Hypothalamus (tissue), 51 donors: ENCODE measurements around the gene ANKRD22.
"Not testable (repeated sequence)": the region's sequence is repeated elsewhere in the genome, so short reads cannot be mapped to it uniquely, and the experiment has no call there.

ENCODE experiments used
- DNase-seq, 51 donors: peaks; one replicate each; lab custom pipeline; 2025; lab: John Stamatoyannopoulos, UW

ANKRD22 gene

DNA sequence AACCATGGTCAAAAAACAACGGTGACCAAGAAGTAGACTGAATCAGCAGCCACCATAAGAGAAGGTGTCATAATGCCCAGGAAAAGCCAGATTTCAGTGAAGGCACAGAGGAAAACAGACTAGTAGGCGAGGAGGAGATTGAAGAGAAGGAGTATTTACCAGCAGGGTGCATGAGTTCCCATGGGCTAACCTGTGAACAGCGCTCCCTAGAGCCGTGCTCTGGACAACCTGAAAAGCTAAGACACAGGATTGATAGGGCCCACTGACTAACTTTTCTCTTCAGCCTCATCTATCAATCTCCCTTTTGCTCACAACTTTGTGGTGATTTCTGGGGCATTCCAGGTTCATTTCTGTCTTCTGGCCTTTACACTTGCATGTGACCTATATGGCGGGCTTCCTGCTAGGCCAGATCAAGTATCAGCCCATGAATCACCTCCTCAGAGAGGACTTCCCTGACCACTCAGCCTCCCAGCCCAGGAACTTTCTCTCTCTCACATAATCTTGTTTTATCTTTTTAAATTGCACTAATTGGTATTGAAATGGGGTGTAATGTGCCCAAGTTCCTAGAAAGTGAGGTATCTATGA, 12.8 kb downstream of the ANKRD22 start:
- no peak for DNase-seq

DNA sequence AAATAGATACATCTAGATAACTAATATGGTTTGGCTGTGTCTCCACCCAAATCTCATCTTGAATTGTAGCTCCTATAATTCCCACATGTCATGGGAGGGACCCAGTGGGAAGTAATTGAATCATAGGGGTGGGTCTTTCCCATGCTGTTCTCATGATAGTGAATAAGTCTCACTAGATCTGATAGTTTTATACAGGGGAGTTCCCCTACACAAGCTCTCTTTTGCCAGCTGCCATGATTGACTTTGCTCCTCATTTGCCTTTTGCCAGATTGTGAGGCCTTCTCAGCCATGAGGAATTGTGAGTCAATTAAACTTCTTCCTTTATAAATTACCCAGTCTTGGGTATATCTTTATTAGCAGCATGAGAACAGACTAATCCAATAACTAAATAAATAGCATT, 14.0 kb downstream of the ANKRD22 start:
- not testable (repeated sequence) for DNase-seq

DNA sequence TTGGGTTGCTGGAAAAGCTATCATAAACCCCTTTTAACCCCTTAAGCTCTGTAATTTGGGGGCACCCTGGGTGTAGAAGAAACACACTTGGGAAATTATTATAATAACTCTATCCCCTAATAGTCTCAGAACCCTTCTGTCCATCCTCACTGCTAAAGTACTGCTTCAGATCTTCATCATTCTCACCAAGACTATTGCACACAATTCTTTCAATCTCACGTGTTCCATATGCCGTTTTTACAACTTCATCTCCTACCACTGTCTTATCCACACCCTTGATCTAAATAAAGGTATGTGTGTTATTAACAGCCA, 15.8 kb downstream of the ANKRD22 start:
- DNase-seq: no peak

DNA sequence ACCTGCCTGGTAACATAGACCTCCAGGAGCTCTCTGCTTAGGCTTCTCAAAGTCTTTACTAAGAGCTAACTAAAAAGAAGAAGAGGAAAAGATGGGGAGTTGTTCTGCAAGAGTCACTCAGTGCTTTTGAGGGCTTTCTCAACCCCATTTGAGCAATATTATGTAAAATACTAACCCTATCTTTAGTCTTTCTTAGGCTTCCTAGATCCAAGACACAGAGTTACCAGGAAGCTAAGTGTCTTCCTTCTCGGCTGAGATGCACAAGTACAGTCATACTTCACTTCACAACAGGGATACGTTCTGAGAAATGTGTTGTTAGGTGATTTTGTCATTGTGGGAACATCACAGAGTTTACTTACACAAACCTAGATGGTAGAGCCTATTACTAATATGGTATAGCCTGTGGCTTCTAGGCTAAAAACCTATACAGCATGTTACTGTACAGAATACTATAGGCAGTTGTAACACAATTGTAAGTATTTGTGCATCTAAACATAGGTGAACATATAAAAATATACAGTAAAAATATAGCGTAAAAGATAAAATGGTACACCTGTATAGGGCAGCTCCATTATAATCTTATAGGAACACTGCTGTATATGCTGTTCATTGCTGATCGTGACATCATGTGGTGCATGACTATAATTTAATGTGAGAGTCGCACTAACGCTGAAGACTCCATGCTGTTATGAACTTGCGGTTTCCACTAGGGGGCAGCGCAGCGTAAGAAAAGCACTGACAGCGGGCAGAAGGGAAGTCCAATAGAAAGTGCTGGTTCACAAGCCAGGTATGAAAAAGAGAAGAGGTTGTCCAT, 16.3 kb downstream of the ANKRD22 start:
- DNase-seq: peak in 47 of 51 donors; percentile 1 to 87 (median 45)

- DNase-seq: no peak
Observed at GRCh38 chr10:88833723-88834122, 17.9 kb downstream of the ANKRD22 start.

DNA sequence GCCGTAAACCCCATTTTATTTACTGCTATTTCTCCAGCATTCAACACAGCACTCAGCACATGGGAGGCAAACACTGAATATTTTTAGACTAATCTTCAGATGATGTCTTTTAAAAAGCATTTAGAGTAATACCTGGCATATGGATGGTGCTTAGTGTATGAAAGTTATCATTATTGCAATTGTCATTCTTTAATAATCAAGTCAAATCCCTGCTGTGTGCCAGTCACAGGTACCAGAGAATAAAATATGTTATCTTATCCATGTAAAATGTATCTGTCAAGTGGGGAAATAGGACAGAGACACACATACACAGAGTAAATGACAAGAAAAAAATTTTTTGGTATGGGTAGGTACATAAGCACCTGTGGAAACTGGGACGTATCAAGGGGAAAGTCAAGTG, 18.5 kb downstream of the ANKRD22 start:
- DNase-seq: no peak

DNA sequence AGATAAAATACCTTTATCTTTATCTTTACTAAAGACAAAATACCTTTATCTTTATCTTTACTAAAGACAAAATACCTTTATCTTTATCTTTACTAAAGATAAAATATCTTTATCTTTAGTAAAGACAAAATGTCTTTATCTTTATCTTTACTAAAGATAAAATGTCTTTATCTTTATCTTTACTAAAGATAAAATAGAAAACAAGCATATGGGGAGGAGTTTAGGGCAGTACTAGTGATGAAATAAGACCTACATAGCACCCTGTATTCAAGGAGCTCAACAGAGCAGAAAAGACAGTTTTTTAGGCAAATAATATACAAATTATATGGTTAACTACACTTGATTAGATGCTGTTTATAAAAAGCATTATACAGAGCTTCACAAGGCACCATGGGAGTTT, 19.3 kb downstream of the ANKRD22 start:
- DNase-seq: no peak

DNA sequence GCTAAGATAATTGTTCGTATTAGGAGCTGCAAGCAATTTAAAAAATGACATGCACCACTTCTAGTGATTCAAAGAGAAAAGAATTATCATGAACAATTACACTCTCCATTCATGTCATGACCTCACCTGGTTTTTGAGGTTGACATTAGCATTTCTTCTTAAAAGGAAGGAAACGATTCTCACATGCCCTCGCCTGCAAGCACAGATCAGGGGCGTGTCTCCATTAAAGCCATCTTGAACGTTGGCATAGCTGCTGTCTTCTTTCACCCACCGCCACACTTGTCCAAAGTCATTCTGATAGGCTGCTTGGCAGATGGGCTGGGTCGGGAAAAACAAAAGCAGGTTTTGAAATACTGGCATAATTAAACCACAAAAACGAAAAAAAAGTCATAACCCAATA, 19.9 kb downstream of the ANKRD22 start:
- DNase-seq: no peak

GRCh38 chr10:88830643-88831268, 20.9 kb downstream of the ANKRD22 start:
- no peak for DNase-seq

- no peak for DNase-seq
Observed at GRCh38 chr10:88828310-88828709, 23.3 kb downstream of the ANKRD22 start.

DNA sequence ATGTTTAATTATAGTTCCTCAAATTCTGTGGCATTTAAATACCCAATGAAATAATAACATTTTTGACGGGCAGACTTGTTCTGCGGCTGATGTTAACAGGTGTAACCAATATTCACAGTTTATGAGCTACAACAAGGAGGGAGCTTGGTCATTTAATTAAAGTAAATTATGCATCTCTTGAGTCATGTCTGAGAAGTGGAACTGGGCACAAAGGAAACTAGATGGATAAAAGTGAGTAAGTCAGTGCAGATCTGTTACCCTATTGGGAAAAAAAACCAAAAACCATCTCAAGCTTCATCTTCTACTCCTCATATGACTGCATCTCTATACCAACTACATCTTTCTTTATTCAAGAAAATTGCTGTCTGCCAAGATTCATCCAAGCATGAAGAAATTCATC, 24.0 kb downstream of the ANKRD22 start:
- DNase-seq: no peak

- no peak for DNase-seq
Observed at GRCh38 chr10:88826388-88826787, 25.3 kb downstream of the ANKRD22 start.

DNA sequence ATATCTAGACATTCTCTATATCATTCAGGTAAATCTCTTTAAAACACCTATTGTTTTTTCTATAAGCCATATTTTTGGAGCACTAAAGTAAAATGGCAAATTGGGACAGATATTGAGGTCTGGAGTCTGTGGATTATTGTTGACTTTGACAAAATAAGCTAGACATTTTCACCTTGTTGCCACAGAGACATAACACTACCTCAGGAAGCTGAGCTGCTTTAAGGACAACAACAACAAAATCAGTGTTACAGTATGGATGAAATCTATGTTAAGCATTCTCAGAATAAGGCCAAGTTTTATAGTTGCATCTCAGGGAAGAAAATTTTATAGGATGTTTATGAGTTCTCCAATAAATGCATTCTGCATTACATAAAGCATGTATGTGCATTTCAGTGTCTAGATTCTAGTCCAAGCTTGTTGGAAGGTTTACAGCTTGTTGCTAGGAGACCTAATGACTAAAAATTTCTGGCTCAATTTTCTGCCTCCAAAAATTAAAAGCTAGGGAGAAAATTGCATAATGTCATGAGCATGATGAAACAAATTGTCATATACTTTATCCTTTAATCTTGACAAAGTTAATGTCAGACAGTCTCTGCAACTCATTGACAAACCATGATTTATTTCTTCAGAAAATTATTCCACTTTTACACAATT, 30.8 kb downstream of the ANKRD22 start:
- peak in 1 of 51 donors; percentile 23 for DNase-seq

- DNase-seq: no peak
Observed at GRCh38 chr10:88819290-88819689, 32.4 kb downstream of the ANKRD22 start.

- no peak for DNase-seq
Observed at GRCh38 chr10:88813200-88813599, 38.4 kb downstream of the ANKRD22 start.

- DNase-seq: peak in 5 of 51 donors; percentile 1 to 24 (median 3)
Observed at GRCh38 chr10:88810196-88810961, 41.3 kb downstream of the ANKRD22 start.

DNA sequence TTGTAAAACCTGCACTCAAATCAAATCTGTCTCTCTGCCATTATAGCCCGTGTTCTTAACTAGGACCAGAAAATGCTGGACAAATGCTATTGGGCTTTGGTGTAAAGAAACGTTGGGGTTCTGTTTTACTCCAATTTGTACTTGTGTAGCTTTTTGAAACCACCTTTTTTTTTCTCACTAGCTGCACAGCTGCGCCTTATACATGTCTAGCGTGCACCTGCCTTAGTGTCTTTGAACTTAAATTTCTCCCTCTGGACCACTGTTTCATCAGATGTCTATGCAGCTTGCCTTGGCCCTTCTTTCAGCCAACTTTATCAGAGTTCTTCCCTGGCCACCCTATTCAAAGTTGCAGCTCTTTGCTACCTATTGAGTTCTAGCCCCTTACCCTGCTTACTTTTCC, 42.0 kb downstream of the ANKRD22 start:
- no peak for DNase-seq

DNA sequence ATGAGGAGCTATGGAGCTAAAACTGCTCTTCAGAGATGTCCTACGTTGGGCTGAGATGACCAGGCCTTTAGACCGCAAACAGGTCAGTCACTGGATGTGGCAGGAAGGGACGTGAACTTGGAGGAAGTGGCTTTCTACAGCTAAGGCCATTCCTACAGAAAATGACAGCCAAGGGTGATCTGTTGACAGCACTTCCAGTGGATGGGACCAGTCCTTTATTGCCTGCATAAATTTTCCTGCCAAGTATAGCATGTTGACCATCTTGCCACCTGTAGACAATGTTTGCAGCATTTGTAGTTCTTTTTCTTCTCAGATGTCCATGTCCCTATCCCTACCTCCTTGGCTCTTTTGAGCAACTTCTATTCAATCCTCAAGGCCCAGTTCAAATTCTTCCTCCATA, 45.7 kb downstream of the ANKRD22 start:
- DNase-seq: no peak

- no peak for DNase-seq
Observed at GRCh38 chr10:88805361-88805760, 46.3 kb downstream of the ANKRD22 start.

DNA sequence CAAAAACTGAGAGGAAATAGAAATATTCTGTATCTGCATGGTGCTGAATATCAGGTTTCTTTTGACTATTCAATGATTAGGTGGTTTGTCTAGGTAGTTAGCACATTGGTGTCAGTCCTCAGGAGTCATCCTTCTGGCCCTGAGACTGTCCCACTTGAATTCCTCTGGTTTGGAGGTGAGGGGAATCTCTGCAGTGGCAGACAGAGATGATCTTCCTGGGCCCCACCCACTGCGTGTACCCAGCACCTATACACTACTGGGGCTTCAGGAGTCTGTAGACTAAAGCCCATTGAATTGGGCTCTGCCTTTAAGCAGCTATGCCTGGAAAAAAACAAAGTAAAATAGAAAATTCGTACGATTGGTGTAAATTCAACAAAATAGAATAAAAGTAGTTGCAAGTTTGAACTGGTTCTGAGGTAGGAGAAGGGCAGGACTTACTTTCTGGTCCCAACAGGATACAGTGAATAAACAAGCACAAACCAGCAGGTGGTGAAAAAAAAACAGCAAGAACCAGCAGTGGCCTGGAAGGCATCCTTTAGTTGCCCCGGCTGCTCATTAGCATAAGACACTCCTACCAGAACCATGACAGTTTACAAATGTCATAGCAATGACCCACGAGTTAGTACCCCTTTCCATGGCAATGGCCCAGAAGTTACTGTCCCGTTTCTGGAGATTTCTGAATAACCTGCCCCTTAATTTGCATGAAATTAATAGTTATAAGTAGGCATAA, 47.4 kb downstream of the ANKRD22 start:
- DNase-seq: no peak
